C4-2B (cell line): ENCODE data around the gene FANK1.

Experiments
- CTCF ChIP-seq: fragments of 450-650 bp; conservative IDR thresholded peaks from 2 replicates; pipeline ENCODE4 v1.5.1; 2017; ENCODE audit warnings: mild to moderate bottlenecking
- ZFX ChIP-seq: fragments of 450-650 bp; IDR thresholded peaks from 2 replicates; pipeline ENCODE4 v1.6.1; 2017

GRCh38 chr10:126049759-126050700 is 153.7 kb downstream of the FANK1 start:
- TF ChIP-seq CTCF: no peak
- no peak for TF ChIP-seq ZFX
